ENCODE measurements around the gene IFNGR2. TPM values are rescaled to one million over a fixed set of nuclear protein-coding genes. Genes with fewer than 3 reads are reported as not detected.

The IFNGR2 gene
- total RNA-seq, 4 donors from 2014 or later, result 47.0 to 75.5 (median 61.0) TPM

- H3K36me3 ChIP-seq, result peaks cover 83% of the 10 kb centered on the region
- H3K9me3 ChIP-seq, result no peaks in the 10 kb centered on the region
- no peak overlapping the region for H3K27ac ChIP-seq
- H3K4me1 ChIP-seq, result peaks cover 28% of the 10 kb centered on the region
- DNase-seq (ENCODE audit: low spot score in 2 of 2), result no peak
- WGBS, result 95% methylated on average over 5 of the region's 5 CpGs
- no peaks in the 10 kb centered on the region for H3K27me3 ChIP-seq
- no peak for TF ChIP-seq EP300 (IDR thresholded peaks at IDR 0.05)
- no peak for TF ChIP-seq POLR2AphosphoS5 (IDR thresholded peaks at IDR 0.05)
- no peak for TF ChIP-seq POLR2A (IDR thresholded peaks at IDR 0.05)
- TF ChIP-seq CTCF (IDR thresholded peaks at IDR 0.05), result no peak
- no peak overlapping the region for H3K4me3 ChIP-seq
Measured at GRCh38 chr21:33421713-33422393, 18.6 kb downstream of the IFNGR2 start.

GRCh38 chr21:33424214-33424613 is 21.0 kb downstream of the IFNGR2 start:
- Histone ChIP-seq H3K9me3 (no peaks in the 10 kb centered on the region), H3K4me3 (no peak overlapping the region), H3K36me3 (peaks cover 90% of the 10 kb centered on the region), H3K4me1 (peaks cover 28% of the 10 kb centered on the region), H3K27me3 (no peaks in the 10 kb centered on the region), H3K27ac (no peak overlapping the region)
- TF ChIP-seq CTCF (IDR thresholded peaks at IDR 0.05) (no peak), POLR2AphosphoS5 (IDR thresholded peaks at IDR 0.05) (no peak), EP300 (IDR thresholded peaks at IDR 0.05) (no peak), POLR2A (IDR thresholded peaks at IDR 0.05) (no peak)
- DNase-seq (ENCODE audit: low spot score in 2 of 2), result no peak
- 97% methylated on average over 9 of the region's 9 CpGs for WGBS

DNA sequence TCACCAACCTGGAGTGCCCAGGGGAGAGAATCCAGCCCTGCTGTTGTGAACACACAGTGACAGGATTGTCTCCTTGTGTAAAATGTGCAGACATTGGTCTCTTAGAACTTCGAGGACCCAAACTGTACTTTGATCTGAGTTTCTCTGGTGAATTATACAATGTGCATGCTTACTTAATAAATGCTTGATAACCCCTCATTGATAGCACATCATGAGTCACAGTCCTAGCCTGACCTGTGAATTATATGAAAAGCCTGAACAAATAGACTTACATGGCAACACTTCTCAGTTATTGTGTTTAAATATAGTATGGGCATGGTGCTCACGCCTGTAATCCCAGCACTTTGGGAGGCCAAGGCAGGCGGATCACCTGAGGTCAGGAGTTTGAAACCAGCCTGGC is 22.6 kb downstream of the IFNGR2 start:
- Histone ChIP-seq H3K27ac (no peak overlapping the region), H3K9me3 (no peaks in the 10 kb centered on the region), H3K27me3 (no peaks in the 10 kb centered on the region), H3K4me1 (peaks cover 16% of the 10 kb centered on the region), H3K4me3 (no peak overlapping the region), H3K36me3 (peaks cover 88% of the 10 kb centered on the region)
- DNase-seq (ENCODE audit: low spot score in 2 of 2), result no peak
- TF ChIP-seq POLR2AphosphoS5 (IDR thresholded peaks at IDR 0.05), result no peak
- TF ChIP-seq EP300 (IDR thresholded peaks at IDR 0.05), result no peak
- no peak for TF ChIP-seq CTCF (IDR thresholded peaks at IDR 0.05)
- no peak for TF ChIP-seq POLR2A (IDR thresholded peaks at IDR 0.05)
- WGBS, result 87% methylated on average over 3 of the region's 3 CpGs

DNA sequence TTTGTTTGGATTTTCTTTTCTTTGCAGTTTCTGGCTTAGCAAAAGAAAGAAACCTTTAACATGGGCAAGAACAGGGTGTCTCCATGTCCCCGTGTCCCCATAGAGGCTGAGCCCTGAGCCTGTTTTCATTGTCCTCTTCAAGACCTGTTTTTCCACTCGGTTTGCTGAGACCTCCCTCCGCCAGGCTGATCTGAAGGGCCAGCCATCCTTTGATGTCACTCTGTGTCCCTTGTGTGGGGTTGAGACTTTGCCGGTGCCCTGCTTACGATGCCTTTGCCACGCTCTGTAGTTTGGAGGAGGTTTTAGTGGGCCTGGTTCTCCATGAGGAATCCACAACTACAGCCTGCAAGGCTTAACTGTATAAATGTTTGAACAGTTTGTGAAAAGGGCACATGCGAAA is 23.8 kb downstream of the IFNGR2 start:
- WGBS, result 80% methylated on average over 7 of the region's 7 CpGs
- Histone ChIP-seq H3K36me3 (peaks cover 88% of the 10 kb centered on the region), H3K9me3 (no peaks in the 10 kb centered on the region), H3K27me3 (no peaks in the 10 kb centered on the region), H3K4me1 (peaks cover 16% of the 10 kb centered on the region), H3K27ac (no peak overlapping the region), H3K4me3 (no peak overlapping the region)
- TF ChIP-seq POLR2AphosphoS5 (IDR thresholded peaks at IDR 0.05) (no peak), POLR2A (IDR thresholded peaks at IDR 0.05) (no peak), CTCF (IDR thresholded peaks at IDR 0.05) (no peak), EP300 (IDR thresholded peaks at IDR 0.05) (no peak)
- no peak for DNase-seq (ENCODE audit: low spot score in 2 of 2)

- no peak for DNase-seq (ENCODE audit: low spot score in 2 of 2)
- 46% methylated on average over 8 of the region's 8 CpGs for WGBS
- H3K4me1 ChIP-seq, result peaks cover 26% of the 10 kb centered on the region
- H3K36me3 ChIP-seq, result peaks cover 93% of the 10 kb centered on the region
- no peaks in the 10 kb centered on the region for H3K9me3 ChIP-seq
- H3K27me3 ChIP-seq, result no peaks in the 10 kb centered on the region
- H3K4me3 ChIP-seq, result no peak overlapping the region
- no peak for TF ChIP-seq POLR2A (IDR thresholded peaks at IDR 0.05)
- no peak for TF ChIP-seq POLR2AphosphoS5 (IDR thresholded peaks at IDR 0.05)
- no peak for TF ChIP-seq EP300 (IDR thresholded peaks at IDR 0.05)
- TF ChIP-seq CTCF (IDR thresholded peaks at IDR 0.05), result no peak
- H3K27ac ChIP-seq, result peak overlapping the region; percentile 26
Measured at GRCh38 chr21:33428669-33429068, 25.5 kb downstream of the IFNGR2 start.
